Endometrial microvascular endothelial cells (primary cell): Measurements from ENCODE around the gene ARHGAP12. TPM values are rescaled to one million over a fixed set of nuclear protein-coding genes. Genes with fewer than 3 reads are reported as not detected.

ENCODE experiments used
- in situ Hi-C: cut with HindIII; loops from 2 replicates; pipeline ENCODE4 v1.10.0; 2017; ENCODE audit warnings: low sequenced_read_pairs, low pct_unique_long_range_greater_than_20kb; ENCODE audit errors: inconsistent ontology term
- total RNA-seq: library from RNA; depleted of rRNA; stranded (reverse); fragments of >200 nt; gene quantifications from one replicate; pipeline ENCODE4 v1.2.3, GENCODE V29; 2015; ENCODE audit errors: inconsistent ontology term

The ARHGAP12 gene
- total RNA-seq, 1 donor from 2014 or later, result 15.9 TPM

GRCh38 chr10:31761156-31761555 lies 167.5 kb downstream of the ARHGAP12 start:
- in situ Hi-C loops, result no loop called here

GRCh38 chr10:31760674-31761081 lies 168.0 kb downstream of the ARHGAP12 start:
- in situ Hi-C loops, result no loop called here

- in situ Hi-C loops, result no loop called here
These were observed 168.6 kb downstream of the ARHGAP12 start for GRCh38 chr10:31759799-31760626.

- in situ Hi-C loops, result no loop called here
These were observed 169.4 kb downstream of the ARHGAP12 start for GRCh38 chr10:31759124-31759798.

GRCh38 chr10:31758495-31758894 lies 170.1 kb downstream of the ARHGAP12 start:
- in situ Hi-C loops, result no loop called here

- in situ Hi-C loops, result no loop called here
These were observed 170.8 kb downstream of the ARHGAP12 start for GRCh38 chr10:31757831-31758230.

GRCh38 chr10:31757386-31757791 lies 171.2 kb downstream of the ARHGAP12 start:
- in situ Hi-C loops, result no loop called here

- in situ Hi-C loops, result no loop called here
These were observed 171.9 kb downstream of the ARHGAP12 start for GRCh38 chr10:31756729-31757110.

- in situ Hi-C loops, result no loop called here
These were observed 172.4 kb downstream of the ARHGAP12 start for GRCh38 chr10:31756101-31756728.

Other genes with a start within 250 kb of the ARHGAP12 start
- 118 TPM for gene KIF5B, start 127.6 kb upstream of the ARHGAP12 start, total RNA-seq